Chondrocyte (in vitro differentiated cells): ENCODE results near the gene CHST3. TPM values are rescaled to one million over a fixed set of nuclear protein-coding genes. Genes with fewer than 3 reads are reported as not detected.

ENCODE experiments used
- DNase-seq: peaks from one replicate; pipeline ENCODE4 v3.0.0; 2021; ENCODE audit warnings: mixed read lengths, low spot score
- H3K27ac Mint-ChIP-seq: one replicate; pipeline ENCODE4 v1.8.0; 2021; ENCODE audit warnings: mild to moderate bottlenecking, moderate library complexity, mixed read lengths; ENCODE audit not compliant: unreplicated experiment
- H3K27me3 Mint-ChIP-seq: 2 replicates; pipeline ENCODE4 v1.8.0; 2021; ENCODE audit warnings: low read depth, mixed read lengths
- H3K36me3 Mint-ChIP-seq: 2 replicates; pipeline ENCODE4 v1.8.0; 2021; ENCODE audit warnings: low read depth, mixed read lengths
- H3K4me1 Mint-ChIP-seq: 2 replicates; pipeline ENCODE4 v1.8.0; 2021; ENCODE audit warnings: low read depth, mild to moderate bottlenecking, mixed read lengths
- H3K4me3 Mint-ChIP-seq: one replicate; pipeline ENCODE4 v1.8.0; 2021; ENCODE audit warnings: mild to moderate bottlenecking, moderate library complexity, mixed read lengths; ENCODE audit not compliant: unreplicated experiment
- H3K9me3 Mint-ChIP-seq: 2 replicates; pipeline ENCODE4 v1.8.0; 2021; ENCODE audit warnings: low read depth, mixed read lengths
- CTCF ChIP-seq: fragments of 200-600 bp; sonication (generic); IDR thresholded peaks from 2 replicates; pipeline ENCODE4 v1.5.0; 2021; ENCODE audit warnings: antibody characterized with exemption, mild to moderate bottlenecking, moderate library complexity
- total RNA-seq: library from RNA; stranded (reverse); gene quantifications from 3 replicates; pipeline ENCODE4 v1.2.1, GENCODE V29; 2021

Gene CHST3
- total RNA-seq, 1 donor from 2014 or later = 63.2 TPM

GRCh38 chr10:72061491-72061890 is 97.3 kb downstream of the CHST3 start:
- no peaks in the 10 kb centered on the region for H3K36me3 Mint-ChIP-seq
- peak; percentile 47 for TF ChIP-seq CTCF
- H3K9me3 Mint-ChIP-seq = no peaks in the 10 kb centered on the region
- H3K27me3 Mint-ChIP-seq = peaks cover 5% of the 10 kb centered on the region
- H3K27ac Mint-ChIP-seq = no peak overlapping the region
- H3K4me1 Mint-ChIP-seq = peaks cover 14% of the 10 kb centered on the region
- no peak for DNase-seq
- no peak overlapping the region for H3K4me3 Mint-ChIP-seq

DNA sequence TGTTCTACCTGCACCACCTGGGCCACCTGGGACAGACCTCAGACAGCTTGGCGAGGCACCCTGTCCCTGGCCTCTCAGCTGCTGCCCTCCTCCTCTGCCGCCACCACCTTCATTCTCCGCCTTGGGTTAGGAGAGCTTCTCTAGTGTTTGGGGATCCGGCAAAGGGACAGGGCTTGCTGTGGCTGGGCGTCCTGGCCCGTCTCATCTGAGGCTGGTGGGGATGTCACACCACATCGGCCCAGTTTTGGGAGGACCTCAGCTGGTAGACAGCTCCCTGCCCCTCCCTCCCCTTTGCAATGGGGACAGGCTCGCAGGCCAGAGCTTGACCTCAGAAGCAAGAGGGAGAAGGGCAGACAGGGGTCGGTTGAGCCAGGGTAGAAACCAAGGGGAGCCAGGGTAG is 97.7 kb downstream of the CHST3 start:
- TF ChIP-seq CTCF = no peak
- no peak overlapping the region for H3K4me3 Mint-ChIP-seq
- H3K9me3 Mint-ChIP-seq = no peaks in the 10 kb centered on the region
- DNase-seq = no peak
- peaks cover 16% of the 10 kb centered on the region for H3K4me1 Mint-ChIP-seq
- H3K27me3 Mint-ChIP-seq = peaks cover 5% of the 10 kb centered on the region
- H3K27ac Mint-ChIP-seq = no peak overlapping the region
- no peaks in the 10 kb centered on the region for H3K36me3 Mint-ChIP-seq

DNA sequence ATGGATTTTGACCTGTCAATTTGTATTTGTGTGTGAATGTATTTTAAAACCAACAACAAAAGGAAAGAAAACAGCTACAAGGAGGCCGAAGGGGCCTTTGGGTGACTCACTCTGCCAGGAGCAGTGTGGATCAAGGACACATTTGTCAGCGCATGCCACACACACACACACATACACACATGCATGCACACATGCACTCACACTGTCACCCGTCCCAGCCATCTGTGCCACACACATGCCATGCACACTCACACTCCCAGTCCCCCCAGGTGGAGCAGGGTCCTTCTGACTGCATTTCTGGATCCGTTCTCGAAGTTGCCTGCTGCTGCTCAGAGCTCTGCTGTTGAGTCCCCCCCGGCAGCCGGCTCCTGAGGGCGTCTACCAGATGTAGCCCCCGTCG is 98.2 kb downstream of the CHST3 start:
- Mint-ChIP-seq H3K27me3 (peaks cover 5% of the 10 kb centered on the region), H3K4me3 (no peak overlapping the region), H3K9me3 (no peaks in the 10 kb centered on the region), H3K27ac (no peak overlapping the region), H3K4me1 (peaks cover 16% of the 10 kb centered on the region), H3K36me3 (no peaks in the 10 kb centered on the region)
- no peak for DNase-seq
- no peak for TF ChIP-seq CTCF

Other genes starting within 250 kb of the CHST3 start
- not detected in 3 replicates for gene C10orf105, start 244.6 kb upstream of the CHST3 start, total RNA-seq
- gene VSIR, start 190.9 kb upstream of the CHST3 start, total RNA-seq = 0.49 to 1.3 TPM in 2 of 3 replicates, not detected in the other
- 963 to 1,130 TPM (median 970 TPM) in 3 replicates for gene PSAP, start 113.1 kb upstream of the CHST3 start, total RNA-seq
- gene SPOCK2, start 124.2 kb downstream of the CHST3 start, total RNA-seq = 0.32 to 1.4 TPM (median 0.80 TPM) in 3 replicates